ENCODE data around the gene DHRSX.

GRCh38 chrX:2370456-2370855 is 130.3 kb downstream of the DHRSX start:
- TF ChIP-seq POLR2AphosphoS5 (IDR thresholded peaks at IDR 0.05) (no peak), CTCF (IDR thresholded peaks at IDR 0.05) (no peak)
